Stimulated activated CD4-positive, alpha-beta T cell treated with anti-CD3 and anti-CD28 coated beads, Interleukin-12 subunit alpha, Interleukin-12 subunit beta, amount 100 ng/mL, for 24 hours (primary cell): ENCODE data around the gene TRPM2.

ENCODE experiments used
- DNase-seq, 2 experiments: peaks; one replicate each; pipeline ENCODE4 v3.0.0-alpha.2; 2020; ENCODE audit warnings: low read depth in 2 of 2

The TRPM2 gene

GRCh38 chr21:44322621-44323325 is 30.6 kb upstream of the TRPM2 start:
- DNase-seq, result no peak

GRCh38 chr21:44323591-44323990 is 29.8 kb upstream of the TRPM2 start:
- DNase-seq, result no peak

- no peak for DNase-seq
These were observed 29.1 kb upstream of the TRPM2 start for GRCh38 chr21:44324106-44324853.

- no peak for DNase-seq
These were observed 28.6 kb upstream of the TRPM2 start for GRCh38 chr21:44324854-44325107.

- no peak for DNase-seq
These were observed 27.8 kb upstream of the TRPM2 start for GRCh38 chr21:44325386-44326271.

GRCh38 chr21:44326272-44326647 is 27.2 kb upstream of the TRPM2 start:
- no peak for DNase-seq

- no peak for DNase-seq
These were observed 26.5 kb upstream of the TRPM2 start for GRCh38 chr21:44326716-44327602.

- DNase-seq, result no peak
These were observed 25.8 kb upstream of the TRPM2 start for GRCh38 chr21:44327603-44327974.

GRCh38 chr21:44328242-44328895 is 25.1 kb upstream of the TRPM2 start:
- DNase-seq, result no peak

- no peak for DNase-seq
These were observed 24.1 kb upstream of the TRPM2 start for GRCh38 chr21:44329086-44329889.

GRCh38 chr21:44329971-44330681 is 23.3 kb upstream of the TRPM2 start:
- no peak for DNase-seq

- no peak for DNase-seq
These were observed 22.7 kb upstream of the TRPM2 start for GRCh38 chr21:44330698-44331097.

- DNase-seq, result no peak
These were observed 22.2 kb upstream of the TRPM2 start for GRCh38 chr21:44331209-44331608.

GRCh38 chr21:44331650-44332307 is 21.6 kb upstream of the TRPM2 start:
- DNase-seq, result no peak

GRCh38 chr21:44332383-44332782 is 21.0 kb upstream of the TRPM2 start:
- no peak for DNase-seq

GRCh38 chr21:44332965-44333364 is 20.5 kb upstream of the TRPM2 start:
- DNase-seq, result no peak

GRCh38 chr21:44333509-44334328 is 19.7 kb upstream of the TRPM2 start:
- DNase-seq, result no peak

- no peak for DNase-seq
These were observed 18.9 kb upstream of the TRPM2 start for GRCh38 chr21:44334329-44335030.
